Measurements from ENCODE around the gene VKORC1. TPM values are rescaled to one million over a fixed set of nuclear protein-coding genes. Genes with fewer than 3 reads are reported as not detected.

VKORC1 gene
- total RNA-seq, 1 experiment from 2014 or later, result 83.8 TPM

DNA sequence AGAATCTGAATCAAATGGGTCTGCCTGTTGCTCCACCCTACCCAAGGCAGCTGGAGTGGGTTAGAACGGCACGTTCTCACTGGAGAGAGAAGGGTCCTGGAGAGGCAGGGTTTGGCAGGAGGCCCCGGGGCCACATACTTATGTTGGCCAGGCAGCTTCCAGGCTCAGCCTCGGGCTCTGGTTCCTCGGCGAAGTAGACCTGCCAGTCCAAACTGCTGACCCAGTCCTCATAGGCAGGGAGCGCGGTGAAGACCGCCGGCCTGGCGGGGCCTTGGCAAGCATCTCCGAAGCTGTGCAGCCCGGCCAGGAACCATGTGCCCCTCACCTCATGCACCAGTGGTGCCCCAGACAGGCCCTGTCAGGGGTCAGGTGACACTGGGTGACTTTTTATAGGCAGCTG lies 10.6 kb downstream of the VKORC1 start:
- H3K27ac ChIP-seq (ENCODE audit: low read depth, low read length), result no peak overlapping the region
- ChIA-PET CTCF (no interaction called here), RAD21 (ENCODE audit: low non-redundant PET in 1 of 2, low total read pairs in 2 of 2, uncharacterized antibody in 2 of 2, unreplicated experiment in 2 of 2) (no interaction called here), POLR2A (no interaction called here)
- no peaks in the 10 kb centered on the region for H4K20me1 ChIP-seq (ENCODE audit: insufficient read depth)
- no TSS peak for BruUV-seq (replicated peaks)
- no peaks in the 10 kb centered on the region for H3K27me3 ChIP-seq (ENCODE audit: insufficient read depth, low read length)
- intact Hi-C loops (cut with micrococcal nuclease), result no loop called here
- no peaks in the 10 kb centered on the region for H3K9me2 ChIP-seq (ENCODE audit: insufficient read depth)
- peaks cover 0 to 11% of the 10 kb centered on the region in 2 experiments; a peak in 1 of 4 replicates for H3K4me1 ChIP-seq (ENCODE audit: control insufficient read depth in 1 of 2, insufficient read depth in 2 of 2, low read length in 2 of 2)
- H2AFZ ChIP-seq (ENCODE audit: low read depth, low read length, poor library complexity, severe bottlenecking), result no peak overlapping the region
- no peak overlapping the region for H3K4me3 ChIP-seq (replicated peaks in 1 of 2; ENCODE audit: low read depth in 1 of 2, low read length in 2 of 2)
- H3K9me3 ChIP-seq (ENCODE audit: control insufficient read depth in 1 of 2, insufficient read depth in 1 of 2, low read depth in 1 of 2, low read length in 2 of 2), result no peaks in the 10 kb centered on the region
- no peak overlapping the region for H3K4me2 ChIP-seq (ENCODE audit: low read length)
- no peaks in the 10 kb centered on the region for H3K79me2 ChIP-seq (ENCODE audit: insufficient read depth, low read length)
- H3K36me3 ChIP-seq (ENCODE audit: control insufficient read depth in 1 of 2, insufficient read depth in 2 of 2, low read length in 2 of 2), result peaks cover 7 to 13% of the 10 kb centered on the region in 2 experiments; a peak in 2 of 4 replicates
- no peak for ATAC-seq
- no peak overlapping the region for H3K9ac ChIP-seq (ENCODE audit: low read length)
- TF ChIP-seq YY1 (IDR thresholded peaks at IDR 0.05; ENCODE audit: extremely low read depth, insufficient replicate concordance, low read depth, low read length) (no peak), POLR2AphosphoS5 (IDR thresholded peaks at IDR 0.05; ENCODE audit: low read depth, low read length) (peak; percentile 13; the same call in 1 of the 2 replicates)
- TF ChIP-seq, protein P1, sequence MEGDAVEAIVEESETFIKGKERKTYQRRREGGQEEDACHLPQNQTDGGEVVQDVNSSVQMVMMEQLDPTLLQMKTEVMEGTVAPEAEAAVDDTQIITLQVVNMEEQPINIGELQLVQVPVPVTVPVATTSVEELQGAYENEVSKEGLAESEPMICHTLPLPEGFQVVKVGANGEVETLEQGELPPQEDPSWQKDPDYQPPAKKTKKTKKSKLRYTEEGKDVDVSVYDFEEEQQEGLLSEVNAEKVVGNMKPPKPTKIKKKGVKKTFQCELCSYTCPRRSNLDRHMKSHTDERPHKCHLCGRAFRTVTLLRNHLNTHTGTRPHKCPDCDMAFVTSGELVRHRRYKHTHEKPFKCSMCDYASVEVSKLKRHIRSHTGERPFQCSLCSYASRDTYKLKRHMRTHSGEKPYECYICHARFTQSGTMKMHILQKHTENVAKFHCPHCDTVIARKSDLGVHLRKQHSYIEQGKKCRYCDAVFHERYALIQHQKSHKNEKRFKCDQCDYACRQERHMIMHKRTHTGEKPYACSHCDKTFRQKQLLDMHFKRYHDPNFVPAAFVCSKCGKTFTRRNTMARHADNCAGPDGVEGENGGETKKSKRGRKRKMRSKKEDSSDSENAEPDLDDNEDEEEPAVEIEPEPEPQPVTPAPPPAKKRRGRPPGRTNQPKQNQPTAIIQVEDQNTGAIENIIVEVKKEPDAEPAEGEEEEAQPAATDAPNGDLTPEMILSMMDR (IDR thresholded peaks at IDR 0.05 in 2 of 3, conservative IDR thresholded peaks at IDR 0.05 in 1 of 3; ENCODE audit: borderline replicate concordance in 1 of 3, insufficient read depth in 1 of 3, low read depth in 2 of 3, low read length in 2 of 3), result no peak
- DNase-seq (ENCODE audit: low read depth, low spot score), result no peak

DNA sequence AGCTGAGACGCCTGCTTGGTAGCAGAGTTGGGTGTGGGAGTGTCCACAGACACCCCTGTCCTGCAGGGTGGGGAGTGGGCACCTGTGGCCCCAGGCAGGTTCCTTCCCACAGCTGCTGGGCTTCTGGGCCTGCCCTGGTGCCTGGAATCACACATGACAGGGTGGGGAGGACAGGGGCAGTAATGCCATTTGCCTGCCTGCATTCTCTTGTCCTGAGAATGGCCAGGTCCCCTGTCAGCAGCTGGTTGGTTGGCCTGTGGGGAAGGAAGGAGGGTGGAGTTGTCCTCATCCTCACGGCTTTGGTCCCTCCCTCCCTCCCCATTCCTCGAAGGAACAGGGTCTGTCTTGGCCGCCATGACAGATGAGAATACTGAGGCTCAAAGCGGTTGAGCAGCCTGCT lies 11.0 kb downstream of the VKORC1 start:
- Histone ChIP-seq H2AFZ (ENCODE audit: low read depth, low read length, poor library complexity, severe bottlenecking) (no peak overlapping the region), H4K20me1 (ENCODE audit: insufficient read depth) (no peaks in the 10 kb centered on the region), H3K79me2 (ENCODE audit: insufficient read depth, low read length) (no peaks in the 10 kb centered on the region), H3K9me3 (ENCODE audit: control insufficient read depth in 1 of 2, insufficient read depth in 1 of 2, low read depth in 1 of 2, low read length in 2 of 2) (no peaks in the 10 kb centered on the region), H3K36me3 (ENCODE audit: control insufficient read depth in 1 of 2, insufficient read depth in 2 of 2, low read length in 2 of 2) (peaks cover 8 to 17% of the 10 kb centered on the region in 2 experiments; a peak in 2 of 4 replicates), H3K27me3 (ENCODE audit: insufficient read depth, low read length) (no peaks in the 10 kb centered on the region), H3K9me2 (ENCODE audit: insufficient read depth) (no peaks in the 10 kb centered on the region), H3K27ac (ENCODE audit: low read depth, low read length) (no peak overlapping the region), H3K4me3 (replicated peaks in 1 of 2; ENCODE audit: low read depth in 1 of 2, low read length in 2 of 2) (no peak overlapping the region), H3K9ac (ENCODE audit: low read length) (no peak overlapping the region), H3K4me2 (ENCODE audit: low read length) (no peak overlapping the region), H3K4me1 (ENCODE audit: control insufficient read depth in 1 of 2, insufficient read depth in 2 of 2, low read length in 2 of 2) (peaks cover 0 to 11% of the 10 kb centered on the region in 2 experiments; a peak in 1 of 4 replicates)
- intact Hi-C loops (cut with micrococcal nuclease), result no loop called here
- BruUV-seq (replicated peaks), result no TSS peak
- ChIA-PET CTCF (no interaction called here), POLR2A (no interaction called here), RAD21 (ENCODE audit: low non-redundant PET in 1 of 2, low total read pairs in 2 of 2, uncharacterized antibody in 2 of 2, unreplicated experiment in 2 of 2) (no interaction called here)
- no peak for TF ChIP-seq SIN3A (IDR thresholded peaks at IDR 0.05; ENCODE audit: low read depth)
- no peak for TF ChIP-seq SP1 (IDR thresholded peaks at IDR 0.05; ENCODE audit: low read depth)
- 0 out of 2 replicates have a peak, but pooled peaks have one; percentile 17 for TF ChIP-seq JUND (IDR thresholded peaks at IDR 0.05)
- TF ChIP-seq, protein P2, sequence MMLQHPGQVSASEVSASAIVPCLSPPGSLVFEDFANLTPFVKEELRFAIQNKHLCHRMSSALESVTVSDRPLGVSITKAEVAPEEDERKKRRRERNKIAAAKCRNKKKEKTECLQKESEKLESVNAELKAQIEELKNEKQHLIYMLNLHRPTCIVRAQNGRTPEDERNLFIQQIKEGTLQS (IDR thresholded peaks at IDR 0.05), result no peak
- ATAC-seq, result no peak
- no peak for DNase-seq (ENCODE audit: low read depth, low spot score)

All from HCT116 (cell line).